ENCODE data around the gene KRTAP22-2.

The KRTAP22-2 gene

DNA sequence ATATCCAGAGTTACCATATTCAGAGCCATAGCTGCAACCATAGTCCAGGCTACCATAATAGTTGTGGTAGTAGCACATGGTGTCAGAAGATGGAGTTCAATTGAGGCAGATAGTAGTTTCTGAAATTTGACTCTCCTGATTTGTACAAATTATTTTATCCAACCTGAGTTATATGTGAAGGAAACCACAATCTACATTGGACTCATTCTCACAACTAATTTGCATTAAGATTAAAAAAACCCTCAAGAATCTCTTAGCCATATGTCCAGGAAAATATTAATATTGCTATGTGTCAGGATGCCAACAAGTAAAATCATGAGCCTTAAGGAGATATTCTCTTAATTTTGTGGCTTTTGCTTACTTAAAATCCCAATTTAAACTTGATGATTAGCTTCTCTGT lies at the start of gene KRTAP22-2:
Gene KRTAP22-2, minus strand, starts transcription at position 101 of the 400 bp plus-strand sequence.
- no peak for FAIRE-seq

DNA sequence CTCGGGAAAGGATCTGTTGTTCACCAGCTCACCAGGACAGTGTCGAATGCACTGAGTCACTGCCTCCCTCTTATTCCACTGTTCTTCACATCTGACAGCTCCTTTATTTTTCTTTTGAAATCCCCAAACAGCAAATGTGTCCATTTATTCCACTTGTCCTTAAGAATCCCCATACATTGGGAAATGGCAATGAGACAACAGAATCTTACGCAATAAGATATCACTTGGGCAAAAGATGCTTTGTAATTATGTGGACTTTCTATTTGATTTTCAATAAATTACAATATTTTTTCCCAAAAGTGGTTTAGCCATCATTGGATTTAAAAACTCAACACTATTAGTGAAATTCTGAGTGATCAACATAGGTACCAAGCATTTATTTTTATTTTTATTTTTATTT lies 48.5 kb upstream of the KRTAP22-2 start:
- no peak for FAIRE-seq

DNA sequence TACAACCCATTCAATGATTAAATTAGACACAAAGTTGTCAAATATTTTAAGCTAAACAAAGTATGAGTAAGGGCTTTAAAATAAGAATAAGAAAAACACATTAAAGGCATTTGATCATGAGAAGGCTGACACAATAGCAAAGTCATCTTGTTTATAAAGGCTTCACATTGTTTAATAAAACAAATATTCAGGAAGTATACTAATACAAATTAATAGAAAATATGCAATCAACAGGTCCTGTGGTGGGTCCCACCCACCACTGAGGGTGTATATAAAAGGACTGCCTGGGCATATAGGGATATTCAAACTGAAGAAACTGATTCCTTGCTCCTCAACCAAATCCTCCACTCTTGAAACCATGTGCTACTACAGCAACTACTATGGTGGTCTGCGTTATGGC lies 44.7 kb upstream of the KRTAP22-2 start, which contains the start of gene KRTAP20-2:
Gene KRTAP20-2, plus strand, starts transcription at position 301 of the 400 bp plus-strand sequence. Its CDS starts 58 bp downstream, at position 359.
- FAIRE-seq: no peak

DNA sequence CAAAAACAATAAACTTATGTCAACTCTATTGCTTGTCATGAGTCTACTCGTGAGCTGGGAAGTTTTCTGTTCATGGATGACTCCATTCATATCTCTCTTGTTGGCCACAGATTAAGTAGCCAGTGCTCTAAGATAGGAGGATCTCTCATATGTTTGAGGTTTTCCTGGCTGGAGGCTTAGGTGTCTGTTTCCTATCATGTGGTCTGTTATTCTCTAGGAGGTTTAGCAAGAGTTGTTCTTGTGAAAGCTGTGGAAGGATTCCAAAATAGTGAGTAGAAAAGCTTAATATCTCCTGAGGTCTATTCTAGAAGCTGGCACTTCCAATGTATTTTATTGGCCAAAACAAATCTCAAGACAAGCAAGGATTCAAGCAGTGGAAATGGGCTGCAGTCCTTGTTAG lies 39.0 kb upstream of the KRTAP22-2 start:
- no peak for FAIRE-seq

DNA sequence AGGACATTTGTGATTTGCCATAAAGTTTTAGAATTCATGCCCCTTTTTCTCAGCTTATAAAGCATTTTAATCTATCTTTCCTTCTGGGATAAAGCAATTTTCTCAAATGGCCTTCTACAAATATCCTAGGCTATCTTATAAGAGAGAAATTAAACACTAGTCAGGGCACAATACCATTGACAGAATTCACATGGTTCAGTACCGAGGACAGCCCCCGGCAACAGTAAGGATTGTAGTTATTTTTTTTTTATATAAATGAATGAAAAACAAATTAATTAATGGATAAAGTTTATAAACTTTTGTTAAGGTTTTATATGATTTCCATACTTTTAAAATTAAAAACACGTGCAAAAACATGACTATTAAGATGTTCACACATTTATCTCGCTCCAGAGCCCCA lies 37.9 kb upstream of the KRTAP22-2 start:
- no peak for FAIRE-seq

DNA sequence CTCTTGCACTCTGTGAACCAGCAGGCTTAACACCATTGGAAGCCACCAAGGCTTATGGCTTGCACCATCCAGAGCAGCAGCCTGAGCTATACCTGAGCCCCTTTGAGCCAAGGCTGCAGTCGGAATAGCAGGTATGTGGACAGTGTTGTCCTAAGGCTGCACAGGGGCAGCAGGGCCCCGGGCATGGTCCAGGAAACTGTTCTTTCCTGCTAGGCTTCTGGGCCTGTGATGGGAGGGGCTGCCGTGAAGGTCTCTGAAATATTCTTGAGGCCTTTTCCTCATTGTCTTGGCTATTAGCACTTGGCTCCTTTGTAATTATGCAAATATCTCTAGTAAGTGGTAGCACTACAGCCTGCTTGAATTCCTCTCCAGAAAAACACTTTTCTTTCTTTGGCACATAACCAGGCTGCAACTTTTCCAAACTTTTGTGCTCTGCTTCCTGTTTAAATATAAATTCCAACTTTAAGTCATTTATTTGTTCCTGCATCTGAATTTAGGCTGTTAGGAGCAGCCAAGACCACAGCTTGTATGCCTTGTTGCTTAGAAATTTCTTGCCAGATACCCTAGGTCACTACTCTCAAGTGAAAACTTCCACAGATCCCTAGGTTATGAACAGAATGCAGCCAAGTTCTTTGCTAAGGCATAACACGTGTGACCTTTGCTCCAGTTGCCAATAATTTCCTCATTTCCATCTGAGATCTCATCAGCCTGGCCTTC lies 35.4 kb upstream of the KRTAP22-2 start:
- no peak for FAIRE-seq

DNA sequence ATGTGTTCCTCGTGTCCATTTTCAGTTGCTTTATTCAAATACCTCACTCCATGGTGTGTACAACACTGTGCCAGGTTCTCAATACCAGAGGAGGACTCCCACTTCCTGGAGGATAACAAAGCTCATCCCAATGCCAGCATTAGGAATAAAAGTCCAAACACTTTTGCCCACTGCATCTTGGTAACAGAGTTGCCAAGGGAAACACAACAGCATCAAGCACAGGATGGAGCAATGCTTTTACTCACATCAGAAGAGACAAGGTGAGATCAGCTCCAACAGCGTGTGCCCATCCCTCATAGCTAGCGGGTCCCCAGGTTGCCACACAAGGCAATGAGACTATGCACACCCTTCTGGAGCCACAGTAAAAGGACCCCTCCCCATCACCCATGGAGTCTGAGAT lies 33.2 kb upstream of the KRTAP22-2 start:
- no peak for FAIRE-seq

DNA sequence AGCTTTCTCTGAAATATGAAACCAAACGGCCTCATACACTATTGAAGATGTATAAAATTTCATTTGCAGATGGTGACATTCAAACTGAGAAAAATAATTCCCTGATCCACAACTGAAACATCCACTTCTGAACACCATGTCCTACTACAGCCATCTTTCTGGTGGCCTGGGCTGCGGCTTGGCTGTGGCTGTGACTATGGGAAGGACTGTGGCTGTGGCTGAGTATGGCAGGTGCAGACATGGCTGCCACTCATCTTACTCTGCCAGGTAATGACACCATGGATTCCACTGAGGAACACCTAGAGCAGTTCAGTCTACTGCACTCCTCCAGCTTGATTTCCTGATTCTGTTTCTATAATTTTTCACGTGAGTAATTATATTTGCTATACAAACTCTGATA lies 30.3 kb upstream of the KRTAP22-2 start, which contains the start of gene KRTAP20-4:
Gene KRTAP20-4, plus strand, starts transcription at position 106 of the 400 bp plus-strand sequence.
- no peak for FAIRE-seq

DNA sequence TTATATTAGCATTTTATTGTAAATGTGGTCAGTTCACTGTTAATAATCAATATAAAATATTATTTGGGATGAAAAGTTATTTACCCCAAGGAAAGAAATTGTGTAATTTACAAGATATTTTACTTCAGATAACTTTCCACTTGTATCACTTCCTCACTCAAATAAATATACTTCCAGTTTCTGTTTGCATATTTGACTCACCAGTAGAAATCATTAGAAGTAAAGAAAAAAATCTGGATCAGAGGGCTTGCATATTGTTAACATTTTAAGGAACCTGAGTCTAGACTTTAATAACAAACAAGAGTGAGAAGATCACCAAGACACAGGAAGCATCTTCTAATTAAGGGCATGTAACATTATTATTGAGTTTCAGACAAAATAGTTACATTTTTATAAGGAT lies 29.9 kb upstream of the KRTAP22-2 start:
- FAIRE-seq: no peak

DNA sequence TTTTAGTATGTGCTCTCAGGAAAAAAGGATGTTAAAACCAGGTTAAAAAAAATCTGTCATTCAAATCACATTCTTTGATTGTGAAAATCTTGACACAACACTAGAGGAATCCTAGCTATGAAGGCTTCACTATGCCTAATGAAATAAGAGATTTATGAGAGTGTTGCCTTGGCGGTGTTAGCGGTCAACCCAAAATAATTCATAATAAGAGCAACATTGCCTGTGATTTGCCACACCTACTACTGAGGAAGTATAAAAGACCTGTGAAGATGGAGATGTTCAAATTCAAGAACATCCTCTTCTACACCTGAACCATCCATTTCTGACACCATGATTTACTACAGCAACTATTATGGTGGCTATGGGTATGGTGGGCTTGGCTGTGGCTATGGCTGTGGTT lies 25.9 kb upstream of the KRTAP22-2 start, which contains the start of gene KRTAP20-1:
Gene KRTAP20-1, plus strand, starts transcription at position 301 of the 400 bp plus-strand sequence. Its CDS starts 30 bp downstream, at position 331.
- no peak for FAIRE-seq

DNA sequence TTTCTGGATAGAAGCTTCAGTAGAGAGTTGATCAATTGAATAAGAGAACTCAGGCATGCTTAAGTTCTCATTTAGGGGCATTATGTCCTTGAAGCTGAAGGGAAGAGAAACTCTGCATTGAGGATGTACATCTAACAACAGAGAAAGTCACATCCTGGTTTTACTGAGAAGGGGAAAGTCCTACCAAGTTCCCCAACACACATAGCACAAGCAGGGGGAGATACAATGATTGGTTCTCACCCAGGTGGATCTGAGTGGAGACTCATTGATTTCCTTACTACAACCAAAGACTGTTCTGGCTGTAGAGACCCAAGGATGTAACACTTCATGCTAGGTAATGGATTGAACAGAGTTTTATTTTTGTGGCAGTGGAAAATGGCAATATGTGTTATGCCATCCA lies 25.0 kb upstream of the KRTAP22-2 start:
- no peak for FAIRE-seq

DNA sequence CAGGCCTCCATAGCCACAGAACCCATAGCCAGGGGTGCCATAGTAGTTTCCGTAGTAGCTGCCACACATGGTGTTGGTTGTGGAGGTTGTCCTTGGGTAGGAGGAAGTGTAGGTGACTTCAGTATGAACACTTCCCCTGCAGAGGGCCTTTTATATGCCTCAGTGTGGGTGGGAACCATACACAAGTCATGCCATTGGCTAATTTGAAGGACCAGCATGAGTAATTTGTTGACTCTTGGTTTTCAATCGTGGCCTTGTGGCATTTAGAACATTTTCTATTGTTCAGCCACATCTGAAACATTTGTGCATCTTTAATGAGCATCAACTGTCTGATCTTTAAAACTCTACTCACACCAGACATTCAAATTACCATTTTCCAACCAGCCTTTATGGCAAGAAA lies 23.6 kb upstream of the KRTAP22-2 start, which contains the start of gene KRTAP6-1:
Gene KRTAP6-1, minus strand, starts transcription at position 95 of the 400 bp plus-strand sequence. Its CDS starts 26 bp downstream, at position 69.
- no peak for FAIRE-seq

DNA sequence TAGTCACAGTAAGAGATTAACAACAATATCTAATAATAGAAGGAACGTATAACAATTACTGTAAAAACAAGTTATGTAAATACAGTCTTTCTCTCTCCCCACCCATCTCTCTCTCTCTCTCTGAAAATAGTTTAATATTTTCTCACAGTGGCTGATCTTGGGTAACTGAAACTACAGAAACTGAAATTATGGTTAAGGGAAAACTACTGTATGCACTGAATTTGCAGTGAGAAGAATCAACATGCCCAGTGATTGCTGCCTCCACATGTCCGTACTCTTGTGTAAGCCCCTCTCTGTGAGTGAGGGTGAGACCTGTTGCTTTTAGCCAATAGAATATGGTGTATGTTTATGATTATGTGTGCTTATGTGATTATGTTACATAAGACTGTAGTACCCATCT lies 21.9 kb upstream of the KRTAP22-2 start:
- FAIRE-seq: no peak

DNA sequence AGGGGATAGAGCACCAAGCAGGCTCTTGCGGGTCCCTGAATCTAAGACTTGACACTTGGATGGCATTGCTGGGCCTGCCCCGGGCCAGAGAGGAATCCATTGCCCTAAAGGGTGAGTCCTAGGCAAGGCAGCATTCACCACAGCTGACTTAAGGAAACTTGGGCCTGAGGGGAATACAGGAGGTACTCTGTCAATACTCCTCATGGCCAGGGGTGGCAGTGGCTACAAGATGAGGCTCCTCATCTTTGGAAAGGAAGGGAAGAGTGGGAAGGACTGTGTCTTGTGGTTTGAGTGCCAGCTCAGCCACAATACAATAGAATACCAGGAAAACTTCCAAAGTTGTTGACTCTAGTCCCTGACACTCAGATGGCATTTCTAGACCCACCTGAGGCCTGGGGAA lies 15.8 kb upstream of the KRTAP22-2 start:
- no peak for FAIRE-seq

DNA sequence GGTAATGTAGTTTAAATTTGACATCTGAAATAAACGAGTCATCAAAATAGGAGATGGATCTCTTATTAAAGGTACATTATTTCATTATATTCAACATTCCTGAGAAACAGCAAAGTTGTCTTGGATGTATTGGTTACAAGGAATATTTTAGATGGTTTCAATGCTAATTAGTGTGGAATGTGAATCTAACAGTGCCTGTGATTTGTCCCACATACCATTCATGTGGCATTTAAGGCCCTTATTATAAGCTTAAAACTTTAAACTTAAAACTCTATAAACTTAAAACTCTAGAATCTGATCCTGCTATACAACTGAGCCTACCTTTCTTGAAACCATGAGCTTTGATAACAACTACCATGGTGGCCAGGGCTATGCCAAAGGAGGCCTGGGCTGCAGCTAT lies 10.6 kb upstream of the KRTAP22-2 start, which contains the start of gene KRTAP22-1:
Gene KRTAP22-1, plus strand, starts transcription at position 301 of the 400 bp plus-strand sequence.
- FAIRE-seq: no peak

DNA sequence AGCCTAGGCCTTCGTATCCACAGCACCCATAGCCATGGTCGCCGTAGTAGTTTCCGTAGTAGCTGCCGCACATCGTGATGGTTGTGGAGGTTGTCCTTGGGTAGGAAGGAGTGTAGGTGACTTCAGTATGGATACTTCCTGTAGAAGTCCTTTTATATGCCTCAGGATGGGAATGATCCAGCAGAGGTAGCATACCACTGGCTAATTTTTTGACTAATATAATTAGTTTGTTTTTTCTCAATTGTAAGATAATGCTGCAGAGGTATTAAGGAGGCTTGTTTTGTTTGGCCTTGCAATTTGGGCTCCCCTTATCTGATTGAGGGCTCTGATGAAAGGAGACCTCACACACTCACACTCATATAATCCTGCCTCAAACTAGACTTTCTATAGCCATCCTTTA lies 8.6 kb upstream of the KRTAP22-2 start, which contains the start of gene KRTAP6-2:
Gene KRTAP6-2, minus strand, starts transcription at position 101 of the 400 bp plus-strand sequence. Its CDS starts 28 bp downstream, at position 73.
- FAIRE-seq: no peak

DNA sequence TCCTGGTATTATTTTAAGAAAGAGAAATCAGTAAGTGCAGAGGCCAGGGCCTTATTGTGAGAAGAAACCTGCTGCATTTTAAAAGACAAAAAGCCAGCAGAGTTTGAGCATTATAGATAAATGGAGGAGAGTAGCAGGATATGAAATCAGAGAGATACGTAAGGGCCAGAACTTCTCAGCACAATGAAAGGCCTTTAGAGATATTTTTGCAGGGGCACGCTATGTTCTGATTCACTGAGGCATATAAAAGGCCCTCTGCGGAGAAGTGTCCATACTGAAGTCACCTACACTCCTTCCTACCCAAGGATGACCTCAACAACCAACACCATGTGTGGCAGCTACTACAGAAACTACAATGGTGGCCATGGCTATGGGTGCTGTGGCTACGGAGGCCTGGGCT lies 1.9 kb upstream of the KRTAP22-2 start, which contains the start of gene KRTAP6-3:
Gene KRTAP6-3, plus strand, starts transcription at position 301 of the 400 bp plus-strand sequence. Its CDS starts 6 bp downstream, at position 307.
- no peak for FAIRE-seq

DNA sequence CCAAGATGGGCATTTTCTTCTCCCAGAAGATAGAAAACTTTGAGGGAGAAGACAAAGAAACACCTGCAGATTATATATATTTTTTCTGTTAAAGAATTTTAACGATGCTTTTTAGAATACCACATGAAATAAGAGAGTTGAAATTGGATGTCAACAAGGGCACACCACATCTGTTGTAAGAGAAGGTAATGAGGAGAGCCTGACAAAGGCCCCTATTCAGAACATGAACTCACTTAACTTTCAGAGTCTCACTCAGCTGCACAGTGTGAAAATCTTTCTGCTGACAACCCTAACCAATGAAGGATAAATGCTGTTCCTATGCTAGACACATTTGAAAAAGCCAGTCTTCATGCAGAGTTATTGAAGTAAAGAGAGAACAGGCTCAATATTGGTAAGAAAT lies 7.3 kb downstream of the KRTAP22-2 start:
- FAIRE-seq: no peak

DNA sequence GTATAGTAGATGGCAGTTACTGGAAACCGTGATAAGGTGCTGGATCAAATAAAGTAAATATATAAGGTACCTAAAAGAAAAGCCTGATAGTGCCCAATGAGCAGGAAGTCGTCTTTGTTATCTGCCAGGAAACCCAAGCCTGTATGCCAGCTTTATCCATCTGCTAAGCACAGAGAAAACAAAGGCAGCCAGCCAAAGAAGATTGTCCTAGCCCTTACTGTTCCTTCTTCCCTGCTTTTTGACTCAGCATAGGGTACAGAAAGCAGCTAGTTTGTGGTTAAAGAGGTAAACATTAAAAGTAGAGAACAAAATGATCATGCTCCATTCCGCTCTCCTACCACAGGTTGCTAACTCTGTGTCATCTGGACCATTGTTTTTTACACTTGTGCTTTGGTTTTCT lies 10.1 kb downstream of the KRTAP22-2 start:
- no peak for FAIRE-seq

DNA sequence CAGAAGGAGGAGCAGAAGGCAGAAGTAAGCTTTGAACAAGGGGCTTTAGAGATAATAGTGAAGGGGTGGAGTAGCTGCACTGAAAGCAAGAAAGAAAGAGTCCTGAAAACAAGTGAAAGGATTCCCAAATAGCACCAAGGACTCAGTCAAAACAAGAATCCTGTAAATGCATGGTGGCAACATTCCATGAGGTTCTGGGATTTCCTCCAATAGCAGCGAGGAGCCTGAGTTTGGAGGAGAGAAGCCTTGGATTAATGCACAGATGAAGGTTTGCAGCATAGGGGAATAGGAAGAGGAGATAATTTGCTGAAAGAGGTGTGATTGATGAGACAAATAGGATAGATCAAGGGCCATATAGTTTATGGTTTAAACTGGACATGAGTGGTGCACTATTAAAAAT lies 10.9 kb downstream of the KRTAP22-2 start:
- FAIRE-seq: no peak

DNA sequence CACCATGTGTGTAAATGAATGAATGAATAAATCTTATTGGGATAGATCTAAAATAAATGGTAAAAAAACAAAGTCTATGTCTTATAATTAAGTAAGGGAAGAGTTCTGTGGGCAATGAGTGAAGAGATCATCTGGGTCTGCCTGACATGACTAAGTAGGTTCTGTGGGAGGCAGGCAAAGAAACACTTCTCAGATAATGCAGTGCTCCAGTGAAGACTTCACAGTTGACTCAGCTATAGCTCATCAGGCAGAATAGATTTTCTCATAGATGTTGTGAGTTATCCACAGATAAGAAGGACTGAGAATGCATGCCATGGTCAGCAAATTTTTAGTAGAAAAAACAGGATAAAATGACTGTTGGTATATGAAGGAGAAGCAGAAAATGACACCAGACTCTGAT lies 12.4 kb downstream of the KRTAP22-2 start:
- FAIRE-seq: no peak

DNA sequence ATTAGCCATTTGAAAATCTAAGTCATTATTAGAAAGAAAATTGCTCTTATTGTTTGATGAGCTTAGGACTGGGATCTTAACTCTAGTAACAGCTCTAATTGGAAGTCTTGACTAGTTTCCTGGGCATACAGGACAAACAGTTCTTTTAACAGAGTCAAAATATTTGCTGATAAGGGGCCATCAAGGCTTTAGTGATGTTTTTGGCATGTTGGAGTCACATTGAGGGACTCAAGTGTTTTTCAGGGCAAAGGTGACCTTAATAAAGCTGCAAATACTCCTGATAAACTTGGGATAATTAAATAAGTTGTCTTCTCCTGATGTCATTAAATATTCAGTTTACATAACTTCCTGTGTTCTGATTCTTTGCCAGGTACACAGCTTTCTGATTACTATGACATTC lies 22.6 kb downstream of the KRTAP22-2 start:
- FAIRE-seq: no peak

DNA sequence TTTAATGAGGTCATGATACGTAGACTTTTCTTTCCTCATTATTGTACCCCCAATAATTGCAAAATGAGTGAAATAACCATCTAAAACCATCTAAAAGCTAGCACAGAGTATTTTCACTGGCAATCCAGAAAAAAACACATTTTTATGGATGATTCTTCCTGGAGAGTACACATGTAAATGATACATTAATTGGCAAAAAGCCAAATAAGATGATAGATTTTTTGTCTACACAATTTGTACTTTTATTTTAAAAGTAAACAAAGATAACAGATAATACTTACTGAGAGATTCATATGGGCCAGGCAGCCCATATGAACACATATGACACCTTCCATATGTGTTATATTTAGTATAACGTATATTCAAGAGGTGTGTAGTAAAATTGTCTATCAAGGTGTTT lies 26.6 kb downstream of the KRTAP22-2 start:
- no peak for FAIRE-seq

DNA sequence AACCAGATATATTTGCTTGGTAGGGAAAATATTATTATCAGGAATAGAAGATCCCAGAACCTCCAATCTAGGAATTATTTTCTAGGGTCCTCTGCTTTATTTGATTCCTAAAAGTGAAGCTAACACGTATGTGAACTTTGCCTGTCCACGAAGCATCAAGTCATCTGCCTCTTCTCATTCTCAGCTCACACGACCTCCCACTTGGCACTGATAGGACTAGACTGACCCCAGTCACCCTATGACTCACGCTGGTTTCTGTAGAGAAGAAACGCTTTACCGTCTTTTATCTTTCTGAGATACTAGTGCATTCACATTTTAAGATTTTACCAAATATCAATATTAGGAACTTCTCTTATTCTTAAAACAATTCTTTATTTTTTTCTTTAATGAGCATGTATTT lies 27.1 kb downstream of the KRTAP22-2 start:
- no peak for FAIRE-seq
